NCI-H2081 treated with DMSO at 0.1 percent for 48 hours (cell line): ENCODE results near the gene EGFL7.

Experiments
- DNase-seq: peaks from one replicate; lab custom pipeline; 2025; lab: John Stamatoyannopoulos, UW

The EGFL7 gene

GRCh38 chr9:136662656-136663581, at the start of gene EGFL7:
Gene EGFL7 (plus strand): TSS chr9:136662916. CDS start chr9:136668283, 5,367 bp downstream.
- no peak for DNase-seq

- DNase-seq = no peak
Observed at GRCh38 chr9:136613824-136614371, 48.8 kb upstream of the EGFL7 start.

GRCh38 chr9:136614372-136614922, 48.3 kb upstream of the EGFL7 start:
- no peak for DNase-seq

- no peak for DNase-seq
Observed at GRCh38 chr9:136614967-136615623, 47.6 kb upstream of the EGFL7 start.

- no peak for DNase-seq
Observed at GRCh38 chr9:136615631-136616306, 46.9 kb upstream of the EGFL7 start.

- no peak for DNase-seq
Observed at GRCh38 chr9:136616307-136616635, 46.4 kb upstream of the EGFL7 start.

GRCh38 chr9:136616948-136617695, 45.6 kb upstream of the EGFL7 start:
- no peak for DNase-seq

- no peak for DNase-seq
Observed at GRCh38 chr9:136617746-136618579, 44.8 kb upstream of the EGFL7 start.

- no peak for DNase-seq
Observed at GRCh38 chr9:136618580-136619547, 43.9 kb upstream of the EGFL7 start.

GRCh38 chr9:136619742-136620440, 42.8 kb upstream of the EGFL7 start:
- no peak for DNase-seq

- no peak for DNase-seq
Observed at GRCh38 chr9:136620441-136621018, 42.2 kb upstream of the EGFL7 start.

GRCh38 chr9:136621019-136621733, 41.5 kb upstream of the EGFL7 start:
- no peak for DNase-seq

- DNase-seq = no peak
Observed at GRCh38 chr9:136621734-136622093, 41.0 kb upstream of the EGFL7 start.

GRCh38 chr9:136622538-136622948, 40.2 kb upstream of the EGFL7 start:
- DNase-seq = no peak

GRCh38 chr9:136623016-136623841, 39.5 kb upstream of the EGFL7 start:
- DNase-seq = no peak

GRCh38 chr9:136623842-136624183, 38.9 kb upstream of the EGFL7 start:
- DNase-seq = no peak
